ENCODE measurements around the gene AIP. TPM values are rescaled to one million over a fixed set of nuclear protein-coding genes. Genes with fewer than 3 reads are reported as not detected.

The AIP gene
- total and polyA plus RNA-seq, 2 of the 8 experiments (the other 6 are each of a cell fraction or from before 2014, with no cell fraction given): 29.8 to 54.4 TPM

GRCh38 chr11:67505605-67506396 lies 23.0 kb downstream of the AIP start (continued):
- TF ChIP-seq SIN3A (conservative IDR thresholded peaks at IDR 0.05 in 1 of 2, IDR thresholded peaks at IDR 0.05 in 1 of 2; ENCODE audit: low read depth in 1 of 2, low read length in 2 of 2) (peak in 1 of 2 experiments; percentile 87; a peak in 2 of 4 replicates), RAD21 (IDR thresholded peaks at IDR 0.05 in 1 of 2, conservative IDR thresholded peaks at IDR 0.05 in 1 of 2; ENCODE audit: low read depth in 2 of 2, low read length in 2 of 2) (peak; percentile 74 to 86), ATF2 (IDR thresholded peaks at IDR 0.05; ENCODE audit: low read length) (no peak), USF2 (IDR thresholded peaks at IDR 0.05; ENCODE audit: low read length) (peak; percentile 24; the same call in 1 of the 2 replicates)

Data from H1 (cell line).